CD4-positive, alpha-beta T cell treated with Interleukin-15 for 1 hour (primary cell): ENCODE data around the gene AMHR2.

Source experiments
- DNase-seq: peaks from one replicate; pipeline ENCODE4 v3.0.0-alpha.2; 2020

Gene AMHR2

DNA sequence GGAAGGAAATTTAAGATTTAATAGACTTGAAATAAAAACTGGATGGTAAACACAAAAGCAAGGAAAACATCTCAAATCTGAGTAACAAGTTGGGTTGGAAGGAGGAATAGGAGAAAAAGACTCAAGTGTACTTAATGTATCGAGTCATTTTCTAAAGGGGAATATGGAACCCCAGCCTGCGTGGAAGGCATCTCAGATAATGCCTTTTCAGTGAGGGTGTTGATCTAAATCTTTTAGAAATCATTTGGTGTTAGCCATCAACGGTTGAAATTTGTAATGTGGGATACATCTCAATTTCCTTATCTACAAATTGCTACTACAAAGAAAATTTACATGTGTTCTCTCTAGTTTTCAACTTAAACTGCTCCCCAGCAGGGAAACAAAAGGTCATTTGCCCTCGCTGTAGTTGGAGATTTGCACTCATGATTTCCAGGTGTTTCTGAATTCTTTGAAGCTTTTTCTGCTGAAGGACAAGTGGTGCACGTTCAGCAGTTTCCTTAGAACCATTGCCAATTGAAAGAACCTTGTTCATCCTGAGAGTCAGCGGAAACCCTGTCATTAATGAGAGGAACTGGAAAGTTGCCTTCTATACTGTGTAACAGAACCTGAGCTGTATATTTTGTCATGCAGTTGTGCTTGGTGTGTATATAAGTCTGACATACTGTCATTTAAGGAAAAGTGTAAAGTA lies 30.4 kb downstream of the AMHR2 start:
- DNase-seq: no peak

DNA sequence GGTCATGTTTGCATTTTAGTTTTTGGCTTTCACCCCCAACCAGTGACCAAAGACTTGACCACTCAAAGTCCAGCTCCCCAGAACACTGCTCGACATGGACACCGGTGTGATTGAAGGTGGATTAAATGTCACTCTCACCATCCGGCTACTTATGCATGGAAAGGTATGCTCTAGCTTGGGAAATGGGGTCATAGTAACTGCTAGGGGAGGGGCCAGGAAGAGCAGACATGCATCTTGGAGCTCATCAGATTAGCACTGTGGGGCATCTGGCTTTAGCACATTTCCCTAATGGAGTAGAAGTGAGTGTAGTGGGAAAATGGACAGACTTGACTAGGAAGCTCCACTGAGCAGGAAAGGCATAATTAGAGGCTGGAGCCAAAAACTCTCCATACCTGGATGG lies 31.1 kb downstream of the AMHR2 start:
- DNase-seq: no peak

DNA sequence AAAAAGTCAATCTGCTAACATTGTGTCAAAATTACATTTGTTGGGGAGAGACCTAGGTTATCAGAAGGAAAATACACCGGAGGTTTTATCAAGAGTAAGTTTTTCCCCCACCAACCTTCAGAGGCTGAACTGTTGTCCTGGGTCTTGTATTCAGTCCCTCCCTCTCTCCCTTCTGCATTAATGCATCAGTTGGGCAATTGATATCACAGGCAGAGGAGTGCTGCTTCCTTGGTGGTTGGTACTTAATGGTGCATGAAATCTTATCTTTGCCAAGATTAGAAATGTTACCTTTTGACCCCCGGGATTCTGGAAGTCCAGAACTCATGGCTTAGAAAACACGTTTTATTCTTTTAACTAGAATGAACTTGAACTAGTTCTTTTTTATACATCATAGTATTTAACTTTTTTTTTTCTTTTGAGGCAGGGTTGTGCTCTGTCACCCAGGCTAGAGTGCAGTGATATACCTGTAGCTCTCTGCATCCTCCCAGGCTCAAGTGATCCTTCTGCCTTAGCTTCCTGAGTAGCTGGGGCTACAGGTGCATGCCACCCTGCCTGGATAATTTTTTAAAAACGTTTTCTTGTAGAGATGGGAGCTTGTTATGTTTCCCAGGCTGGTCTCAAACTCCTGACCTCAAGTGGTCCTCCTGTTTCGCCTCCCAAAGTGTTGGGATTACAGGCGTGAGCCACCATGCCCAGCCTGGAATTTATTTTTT lies 33.2 kb downstream of the AMHR2 start:
- no peak for DNase-seq

DNA sequence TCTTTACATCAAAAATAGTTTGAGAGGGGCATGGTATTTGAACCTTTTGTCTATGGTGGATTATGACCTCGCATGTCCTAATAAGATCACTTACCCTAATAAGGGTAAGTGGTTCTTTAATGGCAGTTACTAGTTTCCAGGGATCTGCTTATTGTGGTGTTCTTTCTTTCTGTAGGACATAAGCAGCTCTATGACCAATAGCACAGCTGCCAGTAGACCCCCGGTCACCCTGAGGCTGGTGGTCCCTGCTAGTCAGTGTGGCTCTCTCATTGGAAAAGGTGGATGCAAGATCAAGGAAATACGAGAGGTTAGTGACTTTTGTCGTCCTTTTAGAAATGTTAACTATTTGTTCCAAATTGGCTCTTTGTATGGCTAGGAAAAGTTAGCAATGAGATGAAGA lies 35.4 kb downstream of the AMHR2 start:
- DNase-seq: no peak

DNA sequence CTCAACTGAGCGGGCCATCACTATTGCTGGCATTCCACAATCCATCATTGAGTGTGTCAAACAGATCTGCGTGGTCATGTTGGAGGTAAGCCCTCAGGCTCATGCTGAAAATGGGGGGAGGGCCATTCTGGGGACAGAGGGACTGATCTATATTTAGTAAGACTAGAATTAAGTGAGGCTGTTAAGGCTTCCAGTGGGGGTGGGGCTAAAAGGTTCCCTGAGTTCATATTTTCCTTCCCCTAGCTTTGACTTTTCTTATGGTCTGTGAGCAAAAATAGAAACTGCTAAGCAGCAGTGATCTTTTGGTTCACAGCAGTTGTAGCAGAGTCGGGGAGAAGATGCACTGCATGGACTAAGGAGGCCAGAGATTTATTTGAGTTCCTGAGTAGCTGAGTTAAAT lies 37.4 kb downstream of the AMHR2 start:
- DNase-seq: no peak

DNA sequence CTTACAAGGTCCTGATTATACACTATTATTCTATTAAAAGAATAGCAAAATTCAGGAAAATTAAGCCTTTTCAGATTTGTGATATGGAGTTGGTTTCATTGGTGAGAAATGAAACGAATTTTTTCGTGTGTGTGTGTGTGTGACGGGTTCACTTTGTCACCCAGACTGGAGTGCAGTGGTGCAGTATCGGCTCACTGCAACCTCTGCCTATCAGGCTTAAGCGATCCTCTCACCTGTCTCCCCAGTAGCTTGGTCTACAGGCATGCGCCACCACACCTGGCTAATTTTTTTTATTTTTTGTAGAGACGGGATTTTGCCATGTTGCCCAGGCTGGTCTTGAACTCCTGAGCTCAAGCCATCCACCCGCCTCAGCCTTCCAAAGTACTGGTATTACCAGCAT lies 37.9 kb downstream of the AMHR2 start:
- DNase-seq: no peak

DNA sequence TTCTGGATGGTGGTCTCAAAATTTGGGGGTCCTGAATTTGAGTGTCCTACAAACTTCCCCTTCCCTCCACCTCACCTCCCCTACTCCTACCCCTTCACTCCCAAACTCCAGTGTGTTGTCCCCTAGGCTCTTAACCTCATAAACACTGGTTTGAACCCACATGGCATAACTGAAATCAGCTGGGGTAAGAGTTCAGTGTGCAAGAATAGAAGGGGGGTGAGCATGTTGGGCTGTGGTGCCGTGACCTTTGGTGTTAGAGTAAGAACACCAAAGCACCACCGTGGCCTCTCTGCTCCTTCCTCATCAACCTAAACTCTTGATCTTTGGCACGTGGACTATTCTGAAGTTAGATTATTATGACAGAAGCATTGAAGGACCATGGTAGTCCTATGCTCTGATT lies 39.3 kb downstream of the AMHR2 start:
- DNase-seq: no peak

DNA sequence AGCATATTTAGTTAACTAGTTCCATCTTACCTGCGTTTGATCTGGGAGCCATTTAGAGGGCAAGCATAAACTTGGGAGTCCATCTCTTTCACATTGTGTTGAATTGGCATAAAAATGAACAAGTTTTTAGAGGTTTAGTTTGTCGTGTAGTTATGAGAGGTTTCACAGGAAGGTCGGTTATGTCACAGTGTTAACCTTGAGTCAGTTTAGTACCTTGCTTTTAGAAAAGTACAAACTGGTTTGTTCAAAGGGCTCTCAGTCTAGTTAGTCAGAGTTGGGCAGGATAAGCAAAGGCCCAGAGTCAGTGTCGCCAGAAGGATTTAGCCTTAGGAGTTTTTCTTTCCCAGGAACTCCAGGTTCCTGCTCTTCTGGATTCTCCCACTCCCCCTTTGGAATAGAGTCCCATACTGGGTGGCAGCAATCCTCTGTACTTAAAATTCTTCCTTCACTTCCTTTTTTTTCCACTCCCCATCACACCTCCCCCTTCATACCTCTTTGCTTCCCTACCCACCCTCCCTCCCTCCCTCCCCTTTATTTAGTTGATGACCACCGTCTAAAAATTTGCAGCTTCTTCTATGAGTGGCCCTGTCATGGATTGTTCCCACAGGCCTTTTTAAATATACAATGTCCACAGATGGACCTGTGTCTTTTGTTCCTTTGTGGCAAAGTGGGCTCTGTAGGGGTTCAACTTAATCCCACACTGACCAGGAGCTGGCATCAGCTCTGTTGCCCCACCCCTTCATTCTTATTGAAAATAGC lies 40.3 kb downstream of the AMHR2 start:
- DNase-seq: no peak

DNA sequence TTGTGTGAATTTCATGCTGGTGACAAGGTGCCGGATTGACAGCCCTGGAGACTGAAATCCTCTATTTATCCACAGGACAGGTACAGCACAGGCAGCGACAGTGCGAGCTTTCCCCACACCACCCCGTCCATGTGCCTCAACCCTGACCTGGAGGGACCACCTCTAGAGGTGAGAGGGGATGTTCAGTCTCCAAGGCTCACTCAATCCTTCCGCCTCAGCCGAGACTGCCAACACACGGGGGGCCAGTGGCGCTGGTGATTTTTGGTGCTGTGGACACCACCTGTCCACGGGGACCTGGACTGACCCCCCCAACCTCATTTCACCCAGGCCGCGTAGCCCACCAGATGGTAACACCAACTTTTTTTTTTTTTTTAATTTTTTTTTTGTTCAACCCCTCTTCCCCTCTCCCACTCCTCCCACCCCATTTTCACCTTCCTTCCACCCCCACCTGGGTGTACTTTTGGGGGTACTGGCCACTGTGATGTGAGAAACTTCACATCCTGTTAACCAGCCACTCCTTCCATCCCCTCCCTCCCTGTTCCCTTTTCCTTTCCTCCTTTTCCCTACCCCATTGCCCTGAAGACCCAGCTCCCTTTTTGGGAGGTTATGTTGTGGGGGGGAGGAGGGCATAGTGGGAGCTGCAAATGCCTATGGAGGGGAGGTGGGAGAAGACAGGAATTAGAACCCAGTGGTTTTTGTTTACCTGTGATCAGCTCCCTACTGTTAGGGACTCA lies 41.2 kb downstream of the AMHR2 start:
- DNase-seq: no peak

DNA sequence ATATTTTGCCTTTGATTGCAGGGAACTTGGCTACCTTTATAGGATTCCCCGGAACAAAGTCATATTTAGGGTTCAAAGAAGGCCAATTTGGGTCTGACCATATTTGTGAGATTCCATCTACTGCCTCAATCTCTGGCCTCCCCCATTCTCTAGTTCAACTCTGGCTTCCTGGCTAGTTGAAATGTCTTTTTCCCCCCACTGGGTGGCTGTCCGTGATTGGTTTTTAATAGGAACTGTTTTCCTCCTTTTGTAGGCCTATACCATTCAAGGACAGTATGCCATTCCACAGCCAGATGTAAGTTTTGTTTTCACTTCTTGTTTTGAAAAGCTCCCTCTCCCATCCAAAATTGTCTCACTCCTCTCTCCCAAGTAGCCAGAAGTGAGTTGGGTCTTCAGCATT lies 42.0 kb downstream of the AMHR2 start:
- no peak for DNase-seq

DNA sequence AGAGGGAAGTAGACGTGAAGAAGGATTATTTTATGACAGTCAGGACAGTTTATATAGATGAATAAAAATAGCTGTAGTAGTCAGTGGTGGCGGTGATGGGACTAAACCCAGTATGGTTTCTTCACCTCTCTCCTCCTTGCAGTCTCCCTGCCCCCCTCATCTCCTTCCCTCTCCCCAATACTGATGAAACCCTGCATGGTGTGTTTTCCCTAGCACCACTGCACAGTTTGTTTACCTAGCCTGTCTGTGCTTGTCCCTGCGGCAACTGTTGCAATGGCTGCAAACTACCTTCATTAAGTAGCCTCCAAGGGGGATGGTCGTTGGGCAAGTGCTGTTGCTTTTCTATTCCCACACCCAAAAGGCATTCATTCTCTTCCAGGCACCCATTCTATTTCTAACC lies 43.0 kb downstream of the AMHR2 start:
- no peak for DNase-seq

DNA sequence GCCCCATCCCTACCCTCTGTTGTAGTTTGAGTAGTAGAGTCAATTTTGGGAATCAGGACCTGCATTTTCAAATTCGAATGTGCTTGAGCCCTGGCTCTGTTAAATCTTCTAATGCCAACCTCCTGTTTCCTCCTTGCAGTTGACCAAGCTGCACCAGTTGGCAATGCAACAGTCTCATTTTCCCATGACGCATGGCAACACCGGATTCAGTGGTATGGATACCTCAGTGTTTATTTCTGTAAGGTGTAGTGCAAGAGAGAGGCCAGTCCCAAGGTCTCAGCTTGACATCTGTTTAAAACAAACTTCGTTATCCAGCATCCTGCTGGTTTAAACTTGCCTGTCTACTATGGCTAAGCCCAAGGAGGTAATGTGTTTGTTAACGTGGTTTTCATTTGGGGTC lies 43.4 kb downstream of the AMHR2 start:
- no peak for DNase-seq

DNA sequence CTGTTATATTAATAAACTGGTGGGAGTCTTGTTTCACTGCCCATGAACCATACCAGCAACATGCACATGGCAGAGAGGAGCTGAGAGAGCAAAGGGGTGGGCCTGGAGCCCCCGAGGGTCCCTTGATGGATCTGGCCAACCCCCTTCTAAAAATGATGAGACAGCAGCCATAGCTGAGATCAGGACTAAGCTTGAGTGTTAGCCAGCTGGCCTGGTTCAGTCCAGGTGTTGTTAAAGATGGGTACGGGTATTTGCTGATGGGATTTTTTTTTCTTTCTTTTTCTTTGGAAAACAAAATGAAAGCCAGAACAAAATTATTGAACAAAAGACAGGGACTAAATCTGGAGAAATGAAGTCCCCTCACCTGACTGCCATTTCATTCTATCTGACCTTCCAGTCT lies 44.2 kb downstream of the AMHR2 start:
- DNase-seq: no peak

DNA sequence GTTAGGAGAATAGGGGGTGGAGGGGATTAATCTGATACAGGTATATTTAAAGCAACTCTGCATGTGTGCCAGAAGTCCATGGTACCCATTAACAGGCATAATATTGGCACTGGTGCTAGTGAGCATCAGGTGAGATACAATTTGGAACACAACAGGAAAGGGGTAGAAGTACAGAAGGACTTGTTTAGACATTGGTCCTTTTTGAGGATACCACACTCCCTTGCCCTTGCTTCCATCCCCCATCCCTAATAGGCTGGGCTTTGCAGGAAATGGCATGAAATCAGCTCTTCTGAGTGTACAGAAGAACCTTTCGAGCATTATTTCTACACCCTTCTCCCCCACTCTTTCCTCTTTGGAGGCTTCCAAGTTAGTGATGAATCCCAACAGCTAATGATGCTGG lies 44.6 kb downstream of the AMHR2 start:
- no peak for DNase-seq

DNA sequence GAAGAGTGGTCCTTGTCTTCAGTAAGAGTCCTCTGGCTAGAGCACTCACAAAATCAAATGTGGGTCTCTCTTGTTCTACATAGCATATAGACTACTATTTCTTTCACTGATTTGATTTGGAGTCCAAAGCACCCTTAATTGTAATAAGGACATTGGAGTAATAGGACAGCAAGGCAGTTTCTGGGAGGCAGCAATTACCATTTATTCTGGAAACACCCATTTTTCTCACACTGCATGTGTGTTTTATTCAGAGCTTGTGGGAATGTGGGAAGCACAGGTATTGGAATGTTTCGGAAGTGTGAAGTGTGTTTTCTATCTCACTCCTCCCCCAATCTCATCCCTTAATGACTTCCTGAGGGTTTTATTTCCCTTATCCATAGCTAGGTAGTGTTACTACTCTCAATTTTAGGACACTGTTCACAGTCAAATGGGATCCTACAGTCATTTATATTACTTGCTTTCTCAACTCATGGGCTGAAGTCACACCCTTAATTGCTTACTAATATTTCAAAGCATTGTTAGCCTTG lies 48.5 kb downstream of the AMHR2 start:
- DNase-seq: no peak

DNA sequence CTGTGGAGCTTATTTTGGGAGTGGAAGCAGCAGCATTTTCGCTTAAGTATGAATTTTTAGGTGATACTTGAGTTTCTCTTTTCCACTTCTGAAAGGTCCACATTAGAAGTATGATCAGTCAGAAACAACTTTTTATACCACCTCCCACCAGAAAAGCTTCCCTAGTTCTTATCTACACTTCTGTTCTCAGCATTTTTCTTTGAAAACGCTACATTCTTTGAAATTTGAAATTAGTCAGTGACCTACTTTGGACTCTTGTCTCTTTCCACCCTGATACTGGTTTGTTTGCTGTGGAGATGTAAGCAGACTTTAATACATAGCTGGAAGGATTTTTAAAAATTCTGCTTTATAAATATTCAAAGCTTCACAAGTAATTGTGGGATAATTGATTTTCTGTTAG lies 50.4 kb downstream of the AMHR2 start:
- DNase-seq: no peak

DNA sequence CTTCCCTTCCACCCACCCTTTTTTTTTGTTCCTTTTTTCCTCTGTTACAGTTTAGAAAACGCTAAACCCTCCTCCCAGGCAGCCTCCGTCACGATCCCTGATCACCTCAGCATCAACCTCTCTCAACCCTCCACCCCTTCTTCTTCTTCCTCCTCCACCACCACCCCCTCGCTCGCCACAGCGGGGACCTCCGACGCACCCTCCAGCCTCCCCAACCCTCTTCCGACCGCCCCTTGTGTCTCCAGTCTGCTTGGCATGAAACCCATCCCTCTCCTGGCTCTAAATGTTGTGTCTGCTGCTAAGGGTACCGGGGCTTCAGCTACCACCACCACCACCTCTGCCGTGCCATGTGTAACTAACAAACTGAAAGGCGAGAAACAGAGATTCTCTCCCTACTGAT lies 51.2 kb downstream of the AMHR2 start:
- no peak for DNase-seq

DNA sequence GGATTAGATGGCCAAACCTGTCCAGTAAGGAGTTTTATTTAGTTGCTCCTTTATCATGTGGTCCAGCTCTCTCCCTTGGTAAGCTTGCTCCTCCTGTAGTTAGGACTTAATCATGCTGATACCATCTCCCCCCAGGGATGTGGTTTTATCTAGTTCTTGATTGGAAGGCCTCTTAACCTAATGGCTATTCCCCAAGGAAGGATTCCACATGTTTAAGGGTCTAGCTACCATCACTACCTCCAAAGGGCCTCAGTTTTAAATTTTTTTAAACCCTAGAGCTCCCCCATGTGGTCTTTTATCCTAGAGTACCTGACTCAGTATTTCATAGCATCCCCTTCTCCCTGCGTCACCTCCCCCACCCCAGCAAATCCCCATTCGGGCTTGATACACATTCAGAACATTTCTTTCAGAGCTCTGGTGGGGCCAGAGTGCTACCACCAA lies 53.1 kb downstream of the AMHR2 start:
- no peak for DNase-seq

DNA sequence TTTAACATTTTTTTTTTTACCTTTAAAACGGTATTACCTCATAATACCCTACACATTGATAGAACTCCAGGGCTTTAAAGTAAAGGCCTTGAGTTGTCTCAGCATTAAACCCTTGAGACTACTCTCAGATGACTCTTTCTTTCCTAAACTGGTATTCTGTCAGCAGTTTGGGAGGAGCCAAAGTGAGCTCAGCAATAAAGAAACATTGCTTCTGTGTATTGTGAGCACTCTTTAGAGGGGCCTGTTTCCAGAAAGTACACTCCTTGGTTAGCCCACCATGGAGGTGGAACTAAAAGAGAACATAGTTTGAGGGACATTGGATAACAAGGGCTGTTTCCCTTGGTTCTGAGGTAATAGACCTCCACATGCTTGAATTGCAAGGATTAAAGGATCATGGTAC lies 55.2 kb downstream of the AMHR2 start:
- DNase-seq: no peak

DNA sequence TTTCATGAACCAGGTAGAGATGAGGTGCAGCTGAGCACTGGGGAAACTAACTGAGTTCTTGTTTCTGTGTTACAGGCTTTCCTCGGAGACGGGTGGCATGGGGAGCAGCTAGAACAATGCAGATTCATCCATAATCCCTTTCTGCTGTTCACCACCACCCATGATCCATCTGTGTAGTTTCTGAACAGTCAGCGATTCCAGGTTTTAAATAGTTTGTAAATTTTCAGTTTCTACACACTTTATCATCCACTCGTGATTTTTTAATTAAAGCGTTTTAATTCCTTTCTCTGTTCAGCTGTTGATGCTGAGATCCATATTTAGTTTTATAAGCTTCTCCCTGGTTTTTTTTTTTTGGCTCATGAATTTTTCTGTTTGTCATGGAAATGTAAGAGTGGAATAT lies 55.7 kb downstream of the AMHR2 start:
- DNase-seq: no peak

DNA sequence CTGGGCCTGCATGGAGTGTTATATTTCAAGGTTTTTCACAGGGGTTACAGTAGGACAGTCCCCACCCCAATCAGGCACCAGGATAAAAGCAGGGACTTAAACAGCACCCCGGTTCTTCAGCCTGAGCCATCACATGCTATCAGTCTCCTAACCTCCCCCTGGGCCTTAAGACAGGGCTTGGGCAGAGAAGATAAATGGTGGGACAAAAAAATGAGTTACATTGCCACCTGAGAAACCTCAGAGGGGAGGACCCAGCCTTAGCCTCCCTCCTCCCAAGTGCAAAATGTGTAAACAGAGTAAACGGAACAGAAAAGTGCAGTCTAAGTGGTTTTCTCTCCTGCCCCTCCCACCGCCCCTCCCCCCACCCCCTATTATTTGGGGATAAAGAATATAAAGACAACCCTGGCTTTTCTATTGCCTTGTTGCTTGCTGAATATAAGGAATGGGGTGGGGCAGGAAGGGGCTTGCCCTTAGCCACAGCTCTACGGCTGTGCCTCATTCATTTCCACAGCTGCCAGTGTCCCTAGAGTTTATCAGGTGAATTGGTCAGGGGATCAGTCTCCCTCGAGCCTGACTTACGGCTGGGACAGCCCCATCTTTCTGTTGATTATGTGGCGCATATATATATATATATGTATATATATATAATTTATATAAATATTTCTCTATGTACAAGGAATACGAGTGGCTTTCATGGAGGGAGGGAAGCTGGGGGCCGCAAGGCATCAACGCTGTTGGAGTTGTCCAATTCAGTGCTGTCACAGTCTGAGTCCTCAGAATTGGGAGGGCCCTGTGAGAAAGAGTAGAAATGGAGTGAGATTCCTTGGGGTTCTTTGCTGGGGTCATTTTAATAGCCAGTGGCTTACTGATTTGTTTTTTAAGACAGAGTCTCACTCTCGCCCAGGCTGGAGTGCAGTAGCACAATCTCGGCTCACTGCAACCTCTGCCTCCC lies 57.1 kb downstream of the AMHR2 start:
- DNase-seq: no peak
